Kidney (tissue), 14 donors: ENCODE results near the gene ANO2. TPM values are rescaled to one million over a fixed set of nuclear protein-coding genes. Genes with fewer than 3 reads are reported as not detected.

Experiments used
- DNase-seq, 5 donors: peaks; one replicate each; pipeline ENCODE4 v3.0.0-alpha.2; 2013 to 2020
- FAIRE-seq: peaks from 2 replicates; lab custom pipeline; 2012; peaks lifted over from hg19 to GRCh38; lab: Jason Lieb, UNC
- H3K27ac ChIP-seq, 2 donors: one replicate each; pipeline ENCODE4 v1.7.0; 2013; ENCODE audit warnings: low read depth in 2 of 2, low read length in 2 of 2, inconsistent platforms in 1 of 2
- H3K27me3 ChIP-seq: one replicate; pipeline ENCODE4 v1.7.1; 2013; ENCODE audit warnings: low read length, inconsistent platforms; ENCODE audit not compliant: control insufficient read depth, insufficient read depth
- H3K36me3 ChIP-seq, 3 donors: one replicate each; pipeline versions ENCODE4 v1.7.0 to v1.7.1; 2013; ENCODE audit warnings: low read length in 3 of 3, control low read depth in 1 of 3, inconsistent platforms in 1 of 3; ENCODE audit not compliant: insufficient read depth in 3 of 3, control insufficient read depth in 2 of 3
- H3K4me1 ChIP-seq, 3 donors: one replicate each; pipeline versions ENCODE4 v1.7.0 to v1.7.1; 2013; ENCODE audit warnings: low read length in 3 of 3, inconsistent platforms in 1 of 3, low read depth in 1 of 3; ENCODE audit not compliant: control insufficient read depth in 2 of 3, insufficient read depth in 2 of 3
- H3K4me3 ChIP-seq, 3 donors: one replicate each; pipeline versions ENCODE4 v1.7.0 to v1.8.1; 2013; ENCODE audit warnings: low read length in 3 of 3, control low read depth in 1 of 3, inconsistent platforms in 1 of 3
- H3K9ac ChIP-seq, 3 donors: one replicate each; pipeline versions ENCODE4 v1.7.0 to v1.7.1; 2013; ENCODE audit warnings: low read length in 3 of 3, control low read depth in 1 of 3, inconsistent platforms in 1 of 3
- H3K9me3 ChIP-seq, 3 donors: one replicate each; pipeline versions ENCODE4 v1.7.0 to v1.7.1; 2013; ENCODE audit warnings: low read length in 3 of 3, control low read depth in 1 of 3, inconsistent platforms in 1 of 3; ENCODE audit not compliant: control insufficient read depth in 2 of 3, insufficient read depth in 1 of 3
- CTCF ChIP-seq: IDR thresholded peaks from 3 replicates; pipeline ENCODE4 v1.5.1; 2012; ENCODE audit warnings: mild to moderate bottlenecking, moderate library complexity, borderline replicate concordance; ENCODE audit not compliant: insufficient read depth; ENCODE audit errors: extremely low read depth
- intact Hi-C: fragments of 100-400 bp; cut with DNase I; formaldehyde crosslinking; loops from one replicate; pipeline ENCODE4 v1.11.1; 2022
- polyA plus RNA-seq: library from polyadenylated mRNA; stranded (reverse); fragments of 350-450 nt; fragmentation: Illumina TruSeq; extraction: RNeasy Lipid Tissue Mini Kit (QIAGEN cat#74804); gene quantifications from one replicate; pipeline ENCODE4 v1.2.3, GENCODE V29; 2014; ENCODE audit warnings: low read depth, low replicate concordance; ENCODE audit not compliant: insufficient read depth
- total RNA-seq: library from RNA; stranded (reverse); fragmentation: NEBNext Ultra II Directional; extraction: Animal tissue kit (Norgen Biotek cat#: 25700); gene quantifications from one replicate; pipeline ENCODE4 v1.2.1, GENCODE V29; 2021
- donor health status: control.
- donor health status: control.
- donor health status: control.
- donor health status: control.
- donor health status: control.
- donor health status: DM: yes; HTN: yes; CAD: no.
- donor health status: Normal renal cell carcinoma (clear cell type).

ANO2 gene
- total and polyA plus RNA-seq, 2 donors from 2014 or later = 0.34 to 4.4 TPM

- DNase-seq = peak in 1 of 5 donors; percentile 16
- Histone ChIP-seq H3K9me3 (no peaks in the 10 kb centered on the region), H3K27me3 (no peaks in the 10 kb centered on the region), H3K4me3 (no peak overlapping the region), H3K9ac (no peak overlapping the region), H3K36me3 (no peaks in the 10 kb centered on the region), H3K27ac (no peak overlapping the region), H3K4me1 (peaks cover 0 to 3% (median 0%) of the 10 kb centered on the region in 3 donors)
- intact Hi-C loops = no loop called here
- FAIRE-seq = no peak
- TF ChIP-seq CTCF = no peak
Measured at GRCh38 chr12:5784462-5785130, 160.5 kb downstream of the ANO2 start.

- no peak overlapping the region for H3K27ac ChIP-seq
- DNase-seq = no peak
- intact Hi-C loops = no loop called here
- no peaks in the 10 kb centered on the region for H3K36me3 ChIP-seq
- no peaks in the 10 kb centered on the region for H3K9me3 ChIP-seq
- H3K9ac ChIP-seq = no peak overlapping the region
- TF ChIP-seq CTCF = no peak
- no peaks in the 10 kb centered on the region for H3K27me3 ChIP-seq
- H3K4me1 ChIP-seq = peaks cover 0 to 3% (median 0%) of the 10 kb centered on the region in 3 donors
- no peak overlapping the region for H3K4me3 ChIP-seq
- no peak for FAIRE-seq
Measured at GRCh38 chr12:5783289-5783920, 161.7 kb downstream of the ANO2 start.

- FAIRE-seq (no peak), DNase-seq (peak in 4 of 5 donors; percentile 44 to 88 (median 82))
- peaks cover 0 to 3% (median 0%) of the 10 kb centered on the region in 3 donors for H3K4me1 ChIP-seq
- no peak overlapping the region for H3K27ac ChIP-seq
- intact Hi-C loops = no loop called here
- no peaks in the 10 kb centered on the region for H3K36me3 ChIP-seq
- no peaks in the 10 kb centered on the region for H3K9me3 ChIP-seq
- no peak for TF ChIP-seq CTCF
- no peak overlapping the region for H3K4me3 ChIP-seq
- H3K27me3 ChIP-seq = no peaks in the 10 kb centered on the region
- no peak overlapping the region for H3K9ac ChIP-seq
Measured at GRCh38 chr12:5780536-5780935, 164.5 kb downstream of the ANO2 start.
